ENCODE data around the gene LONRF2. TPM values are rescaled to one million over a fixed set of nuclear protein-coding genes. Genes with fewer than 3 reads are reported as not detected.

Gene LONRF2
- total and polyA plus RNA-seq, 2 of the 4 experiments (the other 2 are of a cell fraction), result 0.19 to 0.54 TPM

GRCh38 chr2:100240386-100240785 is 81.9 kb downstream of the LONRF2 start:
- Histone ChIP-seq H3K14ac (replicated peaks; ENCODE audit: low read depth, low read length) (no peak overlapping the region), H3K18ac (ENCODE audit: low read depth, low read length) (no peak overlapping the region), H2BK5ac (ENCODE audit: low read depth, low read length, poor library complexity, severe bottlenecking) (no peak overlapping the region), H4K91ac (ENCODE audit: insufficient read depth, low read depth, low read length) (no peak overlapping the region), H3K4me3 (ENCODE audit: insufficient read depth, low read depth, low read length) (no peak overlapping the region), H2AFZ (replicated peaks; ENCODE audit: low read length, poor library complexity) (no peak overlapping the region), H4K5ac (ENCODE audit: low read depth, low read length) (no peak overlapping the region), H3K36me3 (ENCODE audit: control insufficient read depth, insufficient read depth, low read length) (no peaks in the 10 kb centered on the region), H3K27ac (ENCODE audit: insufficient read depth, low read length) (no peak overlapping the region), H2AK5ac (ENCODE audit: low read depth, low read length) (peak overlapping the region; percentile 28; the same call in 1 of the 2 replicates), H3K4ac (ENCODE audit: low read depth, low read length) (no peak overlapping the region; the same call in 1 of the 2 replicates), H3K4me1 (ENCODE audit: control insufficient read depth, insufficient read depth, low read length) (peaks cover 11% of the 10 kb centered on the region), H3K4me2 (ENCODE audit: low read depth, low read length) (no peak overlapping the region), H2BK20ac (ENCODE audit: low read depth, low read length) (no peak overlapping the region), H3K27me3 (ENCODE audit: control insufficient read depth, insufficient read depth, low read length) (no peaks in the 10 kb centered on the region), H4K20me1 (ENCODE audit: insufficient read depth, low read length) (no peaks in the 10 kb centered on the region), H3K79me1 (ENCODE audit: low read depth in 1 of 2, low read length in 2 of 2) (no peaks in the 10 kb centered on the region), H3K56ac (ENCODE audit: extremely low read depth, insufficient read depth, low read length) (no peak overlapping the region), H3K9ac (ENCODE audit: low read depth, low read length) (no peak overlapping the region), H3K9me1 (ENCODE audit: insufficient read depth, low read length) (0 out of 2 replicates have a peak, but pooled peaks cover 3% of the 10 kb centered on the region), H4K8ac (ENCODE audit: low read depth in 2 of 2, low read length in 2 of 2) (no peak overlapping the region), H2BK120ac (ENCODE audit: low read depth, low read length) (no peak overlapping the region; the same call in 1 of the 2 replicates), H2AK9ac (replicated peaks; ENCODE audit: low read depth, low read length, poor library complexity) (no peak overlapping the region), H2BK15ac (ENCODE audit: low read depth, low read length) (peak overlapping the region; percentile 30; the same call in 1 of the 3 replicates), H3K23ac (ENCODE audit: low read depth, low read length) (no peak overlapping the region), H3K9me3 (ENCODE audit: control insufficient read depth, insufficient read depth, low read length) (peaks cover 4% of the 10 kb centered on the region)
- no TSS peak for BruUV-seq (replicated peaks)
- TF ChIP-seq FOS (IDR thresholded peaks at IDR 0.05; ENCODE audit: low read depth, low read length) (no peak), CHD1 (IDR thresholded peaks at IDR 0.05; ENCODE audit: low read depth, low read length) (no peak), SMC3 (IDR thresholded peaks at IDR 0.05; ENCODE audit: low read depth, low read length) (no peak), RAD21 (IDR thresholded peaks at IDR 0.05; ENCODE audit: low read length) (no peak), MAZ (IDR thresholded peaks at IDR 0.05; ENCODE audit: borderline replicate concordance, low read depth, low read length) (no peak), POLR2A (IDR thresholded peaks at IDR 0.05; ENCODE audit: low read depth, low read length) (no peak), ELK1 (IDR thresholded peaks at IDR 0.05; ENCODE audit: borderline replicate concordance, low read depth, low read length) (no peak), RCOR1 (IDR thresholded peaks at IDR 0.05; ENCODE audit: insufficient replicate concordance, low read length) (no peak), NFE2L2 (IDR thresholded peaks at IDR 0.05; ENCODE audit: low read depth, low read length) (no peak), CEBPB (IDR thresholded peaks at IDR 0.05; ENCODE audit: low read depth, low read length) (no peak), MXI1 (IDR thresholded peaks at IDR 0.05; ENCODE audit: borderline replicate concordance, low read depth, low read length) (no peak), RFX5 (IDR thresholded peaks at IDR 0.05; ENCODE audit: low read depth, low read length) (no peak), CTCF (conservative IDR thresholded peaks at IDR 0.05; ENCODE audit: low read depth, low read length) (no peak), USF2 (IDR thresholded peaks at IDR 0.05; ENCODE audit: low read depth, low read length) (no peak), BHLHE40 (IDR thresholded peaks at IDR 0.05; ENCODE audit: low read depth, low read length) (no peak), MAFK (IDR thresholded peaks at IDR 0.05; ENCODE audit: low read depth, low read length) (no peak)
- POLR2A ChIA-PET (ENCODE audit: unreplicated experiment), result no interaction called here
- in situ Hi-C loops (cut with MboI; ENCODE audit: low sequenced_read_pairs) (loop anchor here (10.0 kb wide), 1 partner anchor 516 kb away; no protein-coding TSS in a partner anchor), intact Hi-C loops (cut with micrococcal nuclease) (loop anchor here (5.0 to 10.0 kb wide), 4 partner anchors 228 to 593 kb away; no protein-coding TSS in a partner anchor), dilution Hi-C loops (cut with HindIII; ENCODE audit: low sequenced_read_pairs, unreplicated experiment) (no loop called here)
- 100% methylated on average over 3 of the region's 10 CpGs; no CpG with 5 or more reads in 1 of the 2 experiments for WGBS, 2 experiments (ENCODE audit: extremely low coverage in 2 of 2, insufficient read length in 1 of 2)
- DNase-seq (no peak), ATAC-seq (ENCODE audit: low read depth) (no peak)
- CTCF ChIA-PET, result interaction anchor here (0.7 kb wide), 1 partner anchor 172 kb away, joined by 3 read pairs; no protein-coding TSS in a partner anchor

All from IMR-90 (cell line).